ENCODE measurements around the gene RARRES1.

Gene RARRES1

GRCh38 chr3:158680861-158681260, 51.4 kb downstream of the RARRES1 start:
- no peak for DNase-seq

- DNase-seq, result no peak
Measured at GRCh38 chr3:158679547-158680000, 52.7 kb downstream of the RARRES1 start.

GRCh38 chr3:158678687-158679086, 53.6 kb downstream of the RARRES1 start:
- DNase-seq, result no peak

GRCh38 chr3:158672215-158673176, 59.8 kb downstream of the RARRES1 start, which contains the start of gene LXN:
Gene LXN (minus strand): TSS chr3:158672648. CDS start chr3:158672478, 170 bp downstream.
- DNase-seq, result no peak

GRCh38 chr3:158671821-158672214, 60.4 kb downstream of the RARRES1 start:
- DNase-seq, result no peak

GRCh38 chr3:158668506-158668905, 63.8 kb downstream of the RARRES1 start:
- DNase-seq, result no peak

- no peak for DNase-seq
Measured at GRCh38 chr3:158666416-158666815, 65.8 kb downstream of the RARRES1 start.

- DNase-seq, result no peak
Measured at GRCh38 chr3:158663832-158664231, 68.4 kb downstream of the RARRES1 start.

- DNase-seq, result no peak
Measured at GRCh38 chr3:158663246-158663645, 69.0 kb downstream of the RARRES1 start.

GRCh38 chr3:158660711-158661110, 71.5 kb downstream of the RARRES1 start:
- no peak for DNase-seq

- peak; percentile 11 for DNase-seq
Measured at GRCh38 chr3:158659454-158660237, 72.6 kb downstream of the RARRES1 start.

GRCh38 chr3:158658889-158659288, 73.4 kb downstream of the RARRES1 start:
- DNase-seq, result no peak

GRCh38 chr3:158652463-158652862, 79.8 kb downstream of the RARRES1 start:
- no peak for DNase-seq

- DNase-seq, result no peak
Measured at GRCh38 chr3:158651192-158651591, 81.1 kb downstream of the RARRES1 start.

- DNase-seq, result no peak
Measured at GRCh38 chr3:158649791-158650190, 82.5 kb downstream of the RARRES1 start.
